Measurements from ENCODE around the gene HS2ST1. TPM values are rescaled to one million over a fixed set of nuclear protein-coding genes. Genes with fewer than 3 reads are reported as not detected.

The HS2ST1 gene
- total and polyA plus RNA-seq, 4 donors, result 4.1 to 45.3 (median 16.3) TPM

DNA sequence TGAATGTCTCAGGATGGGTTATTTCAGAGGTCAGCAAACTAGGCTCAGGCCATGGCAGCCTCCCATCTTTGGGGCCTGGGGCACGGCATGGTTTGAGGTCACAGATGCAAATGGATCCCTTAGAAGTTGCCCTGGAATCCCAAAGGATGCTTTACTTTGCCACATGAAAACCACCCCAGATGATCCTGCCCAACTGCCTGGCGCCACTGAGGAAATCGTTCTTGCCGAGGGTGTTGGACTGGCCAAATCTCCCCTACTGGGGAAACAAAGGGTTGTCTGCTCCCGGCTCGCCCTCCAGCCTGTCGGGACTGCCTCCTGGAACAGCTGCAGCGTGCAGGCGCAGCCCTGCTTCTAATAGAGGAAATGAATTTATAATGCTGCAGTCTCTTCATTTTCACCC, 241.2 kb downstream of the HS2ST1 start:
- no peak overlapping the region for H3K9ac ChIP-seq (ENCODE audit: insufficient read depth in 1 of 2, low read length in 2 of 2)

DNA sequence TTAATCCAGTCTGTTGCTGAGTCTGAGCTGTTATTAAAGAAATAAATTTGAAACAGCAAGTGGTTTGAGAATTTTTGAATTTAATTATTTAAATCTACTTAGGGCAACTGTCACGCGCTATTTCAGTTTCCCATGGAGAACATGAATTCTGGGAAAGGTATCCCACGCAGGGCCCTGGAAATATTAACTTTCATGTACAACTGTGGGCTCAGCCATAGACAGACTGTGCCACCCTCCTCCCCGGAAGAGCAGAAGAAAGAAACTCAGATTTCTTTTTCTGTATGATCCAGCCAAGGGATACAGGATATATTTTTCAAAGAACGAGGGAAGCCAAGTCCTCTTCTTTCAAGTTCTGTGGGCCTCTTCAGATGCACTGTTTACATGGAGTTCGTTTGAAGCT, 241.7 kb downstream of the HS2ST1 start:
- H3K9me3 ChIP-seq (ENCODE audit: control insufficient read depth in 4 of 4, insufficient read depth in 3 of 4, low read length in 3 of 4), result no peaks in the 10 kb centered on the region
- H3K27me3 ChIP-seq (ENCODE audit: control insufficient read depth in 3 of 3, insufficient read depth in 3 of 3, low read length in 2 of 3), result no peaks in the 10 kb centered on the region
- WGBS, 2 donors, result 90 to 92% methylated on average over 6 of the region's 6 CpGs
- ATAC-seq (ENCODE audit: insufficient read depth, low FRiP score) (no peak), DNase-seq (no peak)
- TF ChIP-seq, protein P1, sequence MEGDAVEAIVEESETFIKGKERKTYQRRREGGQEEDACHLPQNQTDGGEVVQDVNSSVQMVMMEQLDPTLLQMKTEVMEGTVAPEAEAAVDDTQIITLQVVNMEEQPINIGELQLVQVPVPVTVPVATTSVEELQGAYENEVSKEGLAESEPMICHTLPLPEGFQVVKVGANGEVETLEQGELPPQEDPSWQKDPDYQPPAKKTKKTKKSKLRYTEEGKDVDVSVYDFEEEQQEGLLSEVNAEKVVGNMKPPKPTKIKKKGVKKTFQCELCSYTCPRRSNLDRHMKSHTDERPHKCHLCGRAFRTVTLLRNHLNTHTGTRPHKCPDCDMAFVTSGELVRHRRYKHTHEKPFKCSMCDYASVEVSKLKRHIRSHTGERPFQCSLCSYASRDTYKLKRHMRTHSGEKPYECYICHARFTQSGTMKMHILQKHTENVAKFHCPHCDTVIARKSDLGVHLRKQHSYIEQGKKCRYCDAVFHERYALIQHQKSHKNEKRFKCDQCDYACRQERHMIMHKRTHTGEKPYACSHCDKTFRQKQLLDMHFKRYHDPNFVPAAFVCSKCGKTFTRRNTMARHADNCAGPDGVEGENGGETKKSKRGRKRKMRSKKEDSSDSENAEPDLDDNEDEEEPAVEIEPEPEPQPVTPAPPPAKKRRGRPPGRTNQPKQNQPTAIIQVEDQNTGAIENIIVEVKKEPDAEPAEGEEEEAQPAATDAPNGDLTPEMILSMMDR (IDR thresholded peaks at IDR 0.05; ENCODE audit: control extremely low read depth, extremely low read depth), result no peak
- no peaks in the 10 kb centered on the region for H3K36me3 ChIP-seq (ENCODE audit: control insufficient read depth in 4 of 4, insufficient read depth in 4 of 4, low read length in 4 of 4)
- peaks cover 0 to 31% (median 8%) of the 10 kb centered on the region in 5 donors for H3K4me1 ChIP-seq (ENCODE audit: control insufficient read depth in 5 of 5, insufficient read depth in 5 of 5, low read length in 5 of 5)
- no peak overlapping the region for H3K4me3 ChIP-seq
- no peak overlapping the region for H3K27ac ChIP-seq (ENCODE audit: low read depth in 1 of 2, low read length in 1 of 2)
- H3K9ac ChIP-seq (ENCODE audit: insufficient read depth in 1 of 2, low read length in 2 of 2), result no peak overlapping the region

More for the DNA sequence above, 241.2 kb downstream of the HS2ST1 start:
- no peaks in the 10 kb centered on the region for H3K27me3 ChIP-seq (ENCODE audit: control insufficient read depth in 3 of 3, insufficient read depth in 3 of 3, low read length in 2 of 3)
- H3K4me1 ChIP-seq (ENCODE audit: control insufficient read depth in 5 of 5, insufficient read depth in 5 of 5, low read length in 5 of 5), result peaks cover 0 to 35% (median 8%) of the 10 kb centered on the region in 5 donors
- ATAC-seq (ENCODE audit: insufficient read depth, low FRiP score) (no peak), DNase-seq (no peak)
- 93 to 95% methylated on average over 9 of the region's 9 CpGs for WGBS, 2 donors
- no peak overlapping the region for H3K27ac ChIP-seq (ENCODE audit: low read depth in 1 of 2, low read length in 1 of 2)
- no peaks in the 10 kb centered on the region for H3K36me3 ChIP-seq (ENCODE audit: control insufficient read depth in 4 of 4, insufficient read depth in 4 of 4, low read length in 4 of 4)
- TF ChIP-seq, protein P1 (IDR thresholded peaks at IDR 0.05; ENCODE audit: control extremely low read depth, extremely low read depth), result no peak
- H3K4me3 ChIP-seq, result no peak overlapping the region
- H3K9me3 ChIP-seq (ENCODE audit: control insufficient read depth in 4 of 4, insufficient read depth in 3 of 4, low read length in 3 of 4), result no peaks in the 10 kb centered on the region

DNA sequence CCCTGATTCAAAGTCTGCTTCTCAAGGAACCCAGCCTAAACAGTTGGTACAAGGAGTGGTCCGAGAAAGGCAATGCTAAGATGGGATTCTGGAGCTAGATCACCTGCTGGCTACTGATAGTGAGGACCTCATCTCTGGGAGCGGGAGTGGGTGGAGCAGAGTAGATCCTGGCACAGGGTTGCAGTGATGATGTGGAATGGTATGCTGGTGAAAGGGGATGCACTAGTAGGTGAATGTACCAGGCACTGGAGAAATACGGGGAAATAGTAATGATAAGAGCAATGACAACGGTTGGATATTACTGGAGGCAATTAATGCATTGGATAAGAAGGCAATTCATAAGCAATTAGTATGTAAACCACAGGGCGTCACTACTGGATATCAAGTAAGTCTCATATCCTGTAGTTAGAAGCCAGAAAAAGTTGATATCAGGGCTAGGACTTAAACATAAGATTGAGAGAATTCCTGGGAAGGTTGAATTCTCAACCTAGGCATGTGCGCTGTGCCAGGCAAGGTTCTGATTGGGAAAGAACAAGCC, 245.0 kb downstream of the HS2ST1 start:
- H3K36me3 ChIP-seq (ENCODE audit: control insufficient read depth in 4 of 4, insufficient read depth in 4 of 4, low read length in 4 of 4), result no peaks in the 10 kb centered on the region
- WGBS, 2 donors, result 94 to 95% methylated on average over 6 of the region's 6 CpGs
- peaks cover 0 to 11% (median 1%) of the 10 kb centered on the region in 5 donors for H3K4me1 ChIP-seq (ENCODE audit: control insufficient read depth in 5 of 5, insufficient read depth in 5 of 5, low read length in 5 of 5)
- DNase-seq, result no peak
- H3K27ac ChIP-seq (ENCODE audit: low read depth in 1 of 2, low read length in 1 of 2), result no peak overlapping the region
- ATAC-seq (ENCODE audit: insufficient read depth, low FRiP score), result no peak
- no peaks in the 10 kb centered on the region for H3K27me3 ChIP-seq (ENCODE audit: control insufficient read depth in 3 of 3, insufficient read depth in 3 of 3, low read length in 2 of 3)
- TF ChIP-seq, protein P1 (IDR thresholded peaks at IDR 0.05; ENCODE audit: control extremely low read depth, extremely low read depth), result no peak
- H3K9ac ChIP-seq (ENCODE audit: insufficient read depth in 1 of 2, low read length in 2 of 2), result no peak overlapping the region
- H3K4me3 ChIP-seq, result no peak overlapping the region
- no peaks in the 10 kb centered on the region for H3K9me3 ChIP-seq (ENCODE audit: control insufficient read depth in 4 of 4, insufficient read depth in 3 of 4, low read length in 3 of 4)

Other genes with a start within 250 kb of the HS2ST1 start
- 10 to 100 TPM; 71.4 to 81.0 TPM for gene SH3GLB1, start 210.1 kb upstream of the HS2ST1 start, total RNA-seq
- gene SH3GLB1, start 210.1 kb upstream of the HS2ST1 start, polyA plus RNA-seq, result 10 to 100 TPM; 26.9 to 67.5 TPM
- gene SELENOF, start 509 bp upstream of the HS2ST1 start, total RNA-seq, result 100 to 1,000 TPM; 227 to 240 TPM
- gene SELENOF, start 509 bp upstream of the HS2ST1 start, polyA plus RNA-seq, result 100 to 1,000 TPM; 132 to 188 TPM

All from lung (tissue), 12 donors.